ENCODE data around the gene ARL16. TPM values are rescaled to one million over a fixed set of nuclear protein-coding genes. Genes with fewer than 3 reads are reported as not detected.

ARL16 gene
- total RNA-seq, 1 experiment from 2014 or later = 47.5 TPM

DNA sequence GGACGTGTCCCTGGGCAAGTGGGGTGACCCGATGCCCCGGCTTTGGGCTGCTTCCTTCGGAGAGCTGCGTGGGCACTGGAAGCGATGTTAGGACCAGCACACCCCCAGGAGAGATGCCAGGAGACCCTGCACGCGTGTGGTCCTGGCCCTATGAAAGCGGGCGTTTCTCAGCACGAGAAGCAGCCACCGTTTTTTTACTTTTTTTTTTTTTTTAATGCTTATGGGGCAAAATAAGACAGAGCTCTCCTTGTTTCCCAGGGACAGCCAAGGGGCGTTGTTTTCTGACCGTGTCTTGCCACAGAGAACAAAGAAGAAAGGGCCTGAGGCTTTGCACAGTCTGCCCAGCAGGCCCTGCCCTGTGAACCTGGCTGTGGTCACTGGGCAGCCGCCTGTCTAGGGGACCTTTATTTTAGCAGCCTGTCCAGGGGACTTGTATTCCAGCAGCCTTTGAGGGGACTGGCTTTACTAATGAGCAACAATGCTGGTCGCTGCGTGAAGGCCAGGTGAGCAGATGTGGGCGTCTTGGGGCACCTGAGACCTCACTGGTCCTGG, 29.5 kb upstream of the ARL16 start:
- Histone ChIP-seq H2AFZ (ENCODE audit: low read depth, low read length, poor library complexity, severe bottlenecking) (no peak overlapping the region), H3K4me3 (replicated peaks in 1 of 2; ENCODE audit: low read depth in 1 of 2, low read length in 2 of 2) (peak overlapping the region; percentile 66 to 96), H3K9ac (ENCODE audit: low read length) (peak overlapping the region; percentile 93), H3K4me1 (ENCODE audit: control insufficient read depth in 1 of 2, insufficient read depth in 2 of 2, low read length in 2 of 2) (peaks cover 32 to 48% of the 10 kb centered on the region in 2 experiments), H3K36me3 (ENCODE audit: control insufficient read depth in 1 of 2, insufficient read depth in 2 of 2, low read length in 2 of 2) (peaks cover 4 to 5% of the 10 kb centered on the region in 2 experiments; a peak in 3 of 4 replicates), H4K20me1 (ENCODE audit: insufficient read depth) (no peaks in the 10 kb centered on the region), H3K79me2 (ENCODE audit: insufficient read depth, low read length) (peaks cover 34% of the 10 kb centered on the region), H3K9me3 (ENCODE audit: control insufficient read depth in 1 of 2, insufficient read depth in 1 of 2, low read depth in 1 of 2, low read length in 2 of 2) (no peaks in the 10 kb centered on the region), H3K27ac (ENCODE audit: low read depth, low read length) (peak overlapping the region; percentile 96), H3K9me2 (ENCODE audit: insufficient read depth) (no peaks in the 10 kb centered on the region), H3K27me3 (ENCODE audit: insufficient read depth, low read length) (no peaks in the 10 kb centered on the region), H3K4me2 (ENCODE audit: low read length) (peak overlapping the region; percentile 100)
- no peak for DNase-seq (ENCODE audit: low read depth, low spot score)
- CTCF ChIA-PET = interaction anchor here (1.5 kb wide), 1 partner anchor 9 kb away, joined by 8 read pairs; no protein-coding TSS in a partner anchor
- POLR2A ChIA-PET = interaction anchor here (0.8 to 1.9 kb wide), 5 partner anchors 9 to 215 kb away, joined by 3 to 5 read pairs (median 3); partner anchors contain the start of genes MAFG and MRPL12
- TSS peak; percentile 10 for BruUV-seq (replicated peaks)
- TF ChIP-seq ZFX (IDR thresholded peaks at IDR 0.05) (no peak), SP1 (IDR thresholded peaks at IDR 0.05; ENCODE audit: low read depth) (no peak), MAX (IDR thresholded peaks at IDR 0.05) (0 out of 2 replicates have a peak, but pooled peaks have one; percentile 37), JUND (IDR thresholded peaks at IDR 0.05) (no peak)
- RAD21 ChIA-PET (ENCODE audit: low non-redundant PET in 1 of 2, low total read pairs in 2 of 2, uncharacterized antibody in 2 of 2, unreplicated experiment in 2 of 2) = interaction anchor here in 1 of 2 experiments (1.2 kb wide), 1 partner anchor 9 kb away, joined by 4 read pairs; no protein-coding TSS in a partner anchor
- no peak for ATAC-seq
- intact Hi-C loops (cut with micrococcal nuclease) = no loop called here

DNA sequence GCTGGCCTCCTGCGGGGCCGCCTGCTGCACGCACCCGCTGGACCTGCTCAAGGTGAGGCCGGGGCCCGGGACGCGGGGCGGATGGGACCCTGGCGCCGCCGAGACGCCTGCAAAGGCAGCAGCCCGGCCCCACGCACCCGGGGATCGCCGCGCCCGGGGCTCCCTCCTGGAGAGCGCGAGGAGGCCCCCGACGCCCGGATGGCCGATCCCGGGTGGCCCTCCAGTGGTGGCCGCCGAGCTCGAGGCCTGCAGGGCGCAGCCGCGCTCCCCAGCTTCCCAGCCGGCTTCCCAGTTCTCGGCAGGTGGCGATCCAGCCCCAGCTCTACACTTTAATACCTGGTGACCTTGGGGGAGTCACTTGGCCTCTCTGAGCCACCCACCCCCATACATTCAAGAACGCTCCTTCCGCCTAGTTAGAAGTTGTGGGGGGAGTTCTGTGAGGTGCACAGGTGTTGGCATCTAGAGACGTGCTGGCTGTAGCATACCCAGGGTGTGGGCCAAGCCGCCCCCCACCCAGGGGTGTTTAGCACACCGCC, 28.9 kb upstream of the ARL16 start:
- Histone ChIP-seq H3K9me2 (ENCODE audit: insufficient read depth) (no peaks in the 10 kb centered on the region), H3K27ac (ENCODE audit: low read depth, low read length) (peak overlapping the region; percentile 96), H2AFZ (ENCODE audit: low read depth, low read length, poor library complexity, severe bottlenecking) (no peak overlapping the region), H3K4me1 (ENCODE audit: control insufficient read depth in 1 of 2, insufficient read depth in 2 of 2, low read length in 2 of 2) (peaks cover 32 to 48% of the 10 kb centered on the region in 2 experiments), H4K20me1 (ENCODE audit: insufficient read depth) (no peaks in the 10 kb centered on the region), H3K27me3 (ENCODE audit: insufficient read depth, low read length) (no peaks in the 10 kb centered on the region), H3K4me2 (ENCODE audit: low read length) (peak overlapping the region; percentile 100), H3K9ac (ENCODE audit: low read length) (peak overlapping the region; percentile 93), H3K9me3 (ENCODE audit: control insufficient read depth in 1 of 2, insufficient read depth in 1 of 2, low read depth in 1 of 2, low read length in 2 of 2) (no peaks in the 10 kb centered on the region), H3K36me3 (ENCODE audit: control insufficient read depth in 1 of 2, insufficient read depth in 2 of 2, low read length in 2 of 2) (peaks cover 4 to 10% of the 10 kb centered on the region in 2 experiments; a peak in 3 of 4 replicates), H3K4me3 (replicated peaks in 1 of 2; ENCODE audit: low read depth in 1 of 2, low read length in 2 of 2) (peak overlapping the region; percentile 66 to 96), H3K79me2 (ENCODE audit: insufficient read depth, low read length) (peaks cover 37% of the 10 kb centered on the region)
- TF ChIP-seq, protein P1, sequence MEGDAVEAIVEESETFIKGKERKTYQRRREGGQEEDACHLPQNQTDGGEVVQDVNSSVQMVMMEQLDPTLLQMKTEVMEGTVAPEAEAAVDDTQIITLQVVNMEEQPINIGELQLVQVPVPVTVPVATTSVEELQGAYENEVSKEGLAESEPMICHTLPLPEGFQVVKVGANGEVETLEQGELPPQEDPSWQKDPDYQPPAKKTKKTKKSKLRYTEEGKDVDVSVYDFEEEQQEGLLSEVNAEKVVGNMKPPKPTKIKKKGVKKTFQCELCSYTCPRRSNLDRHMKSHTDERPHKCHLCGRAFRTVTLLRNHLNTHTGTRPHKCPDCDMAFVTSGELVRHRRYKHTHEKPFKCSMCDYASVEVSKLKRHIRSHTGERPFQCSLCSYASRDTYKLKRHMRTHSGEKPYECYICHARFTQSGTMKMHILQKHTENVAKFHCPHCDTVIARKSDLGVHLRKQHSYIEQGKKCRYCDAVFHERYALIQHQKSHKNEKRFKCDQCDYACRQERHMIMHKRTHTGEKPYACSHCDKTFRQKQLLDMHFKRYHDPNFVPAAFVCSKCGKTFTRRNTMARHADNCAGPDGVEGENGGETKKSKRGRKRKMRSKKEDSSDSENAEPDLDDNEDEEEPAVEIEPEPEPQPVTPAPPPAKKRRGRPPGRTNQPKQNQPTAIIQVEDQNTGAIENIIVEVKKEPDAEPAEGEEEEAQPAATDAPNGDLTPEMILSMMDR (IDR thresholded peaks at IDR 0.05 in 2 of 3, conservative IDR thresholded peaks at IDR 0.05 in 1 of 3; ENCODE audit: borderline replicate concordance in 1 of 3, insufficient read depth in 1 of 3, low read depth in 2 of 3, low read length in 2 of 3) = peak in 1 of 3 experiments; percentile 9; a peak in 2 of 6 replicates
- TF ChIP-seq ZBTB33 (IDR thresholded peaks at IDR 0.05; ENCODE audit: extremely low read depth, insufficient replicate concordance, low read length) = no peak
- peak; percentile 94 for TF ChIP-seq ZFX (IDR thresholded peaks at IDR 0.05)
- peak; percentile 37 for ATAC-seq
- CTCF ChIA-PET = interaction anchor here (1.5 kb wide), 1 partner anchor 9 kb away, joined by 8 read pairs; no protein-coding TSS in a partner anchor
- intact Hi-C loops (cut with micrococcal nuclease) = no loop called here
- DNase-seq (ENCODE audit: low read depth, low spot score) = no peak
- no TSS peak for BruUV-seq (replicated peaks)
- RAD21 ChIA-PET (ENCODE audit: low non-redundant PET in 1 of 2, low total read pairs in 2 of 2, uncharacterized antibody in 2 of 2, unreplicated experiment in 2 of 2) = interaction anchor here in 1 of 2 experiments (1.2 kb wide), 1 partner anchor 9 kb away, joined by 4 read pairs; no protein-coding TSS in a partner anchor
- POLR2A ChIA-PET = interaction anchor here (0.8 to 1.9 kb wide), 4 partner anchors 9 to 216 kb away, joined by 3 to 5 read pairs (median 4); partner anchors contain the start of genes MAFG and MRPL12
